Osteoblast (primary cell): ENCODE measurements around the gene R3HDM4. TPM values are rescaled to one million over a fixed set of nuclear protein-coding genes. Genes with fewer than 3 reads are reported as not detected.

Source experiments
- DNase-seq: peaks from one replicate; pipeline ENCODE4 v3.0.0; 2011; ENCODE audit warnings: low spot score, mixed read lengths; ENCODE audit not compliant: insufficient read length; ENCODE audit errors: missing footprints
- H2AFZ ChIP-seq: 2 replicates; pipeline ENCODE4 v1.6.0; 2011; ENCODE audit warnings: mild to moderate bottlenecking, low read length
- H3K27ac ChIP-seq: 2 replicates; pipeline ENCODE4 v1.5.1; 2011; ENCODE audit warnings: mild to moderate bottlenecking, low read depth, low read length, moderate library complexity
- H3K27me3 ChIP-seq: 2 replicates; pipeline ENCODE4 v1.6.0; 2012; ENCODE audit warnings: mild to moderate bottlenecking, control low read depth, inconsistent platforms, low read length, moderate library complexity; ENCODE audit not compliant: insufficient read depth
- H3K36me3 ChIP-seq: 2 replicates; pipeline ENCODE4 v1.5.1; 2011; ENCODE audit warnings: mild to moderate bottlenecking, low read length, control low read depth, moderate library complexity; ENCODE audit not compliant: insufficient read depth
- H3K4me1 ChIP-seq: 2 replicates; pipeline ENCODE4 v1.5.1; 2011; ENCODE audit warnings: mild to moderate bottlenecking, low read length, control low read depth, moderate library complexity; ENCODE audit not compliant: insufficient read depth
- H3K4me2 ChIP-seq: 2 replicates; pipeline ENCODE4 v1.6.0; 2011; ENCODE audit warnings: mild to moderate bottlenecking, low read length; ENCODE audit not compliant: insufficient read depth
- H3K4me3 ChIP-seq: fragments of 200-600 bp; sonication (generic); 3 replicates; pipeline ENCODE4 v1.5.1; 2012; ENCODE audit warnings: mild to moderate bottlenecking, low read length, inconsistent platforms; ENCODE audit not compliant: insufficient read depth
- H3K79me2 ChIP-seq: 2 replicates; pipeline ENCODE4 v1.6.0; 2012; ENCODE audit warnings: mild to moderate bottlenecking, low read length, control low read depth, inconsistent platforms; ENCODE audit not compliant: insufficient read depth
- H3K9me3 ChIP-seq: 2 replicates; pipeline ENCODE4 v1.5.1; 2011; ENCODE audit warnings: low read depth, low read length, control low read depth
- H4K20me1 ChIP-seq: 2 replicates; pipeline ENCODE4 v1.6.0; 2012; ENCODE audit warnings: mild to moderate bottlenecking, low read length, control low read depth; ENCODE audit not compliant: insufficient read depth
- CTCF ChIP-seq: IDR thresholded peaks from 2 replicates; pipeline ENCODE4 v1.5.1; 2011; ENCODE audit warnings: mild to moderate bottlenecking, low read depth, low read length, moderate library complexity; ENCODE audit errors: extremely low read depth
- total RNA-seq: library from RNA; depleted of rRNA; stranded (reverse); fragments of >200 nt; gene quantifications from 2 replicates; pipeline ENCODE4 v1.2.3, GENCODE V29; 2012

R3HDM4 gene
- total RNA-seq, 1 donor: 31.1 TPM

GRCh38 chr19:861756-862580 lies 51.1 kb downstream of the R3HDM4 start:
- H3K79me2 ChIP-seq: no peaks in the 10 kb centered on the region
- no peak overlapping the region for H3K4me2 ChIP-seq
- H3K27ac ChIP-seq: no peak overlapping the region
- H3K9me3 ChIP-seq: no peaks in the 10 kb centered on the region
- no peak overlapping the region for H2AFZ ChIP-seq
- H3K4me3 ChIP-seq: no peak overlapping the region
- DNase-seq: peak; percentile 95
- no peaks in the 10 kb centered on the region for H4K20me1 ChIP-seq
- peaks cover 11% of the 10 kb centered on the region for H3K27me3 ChIP-seq
- H3K36me3 ChIP-seq: no peaks in the 10 kb centered on the region
- H3K4me1 ChIP-seq: peaks cover 3% of the 10 kb centered on the region
- TF ChIP-seq CTCF: no peak

GRCh38 chr19:861141-861755 lies 51.8 kb downstream of the R3HDM4 start:
- Histone ChIP-seq H3K27me3 (peaks cover 11% of the 10 kb centered on the region), H3K27ac (no peak overlapping the region), H4K20me1 (no peaks in the 10 kb centered on the region), H3K9me3 (no peaks in the 10 kb centered on the region), H3K4me3 (no peak overlapping the region), H2AFZ (no peak overlapping the region), H3K79me2 (no peaks in the 10 kb centered on the region), H3K4me1 (peaks cover 3% of the 10 kb centered on the region), H3K4me2 (no peak overlapping the region), H3K36me3 (no peaks in the 10 kb centered on the region)
- DNase-seq: no peak
- no peak for TF ChIP-seq CTCF

GRCh38 chr19:858868-859843 lies 53.9 kb downstream of the R3HDM4 start, which contains the start of gene CFD:
TSS of gene CFD (plus strand) at chr19:859664. CDS start at chr19:859690, 26 bp downstream.
- H3K27me3 ChIP-seq: peaks cover 11% of the 10 kb centered on the region
- DNase-seq: peak; percentile 95
- H3K36me3 ChIP-seq: no peaks in the 10 kb centered on the region
- peak within 1 kb of the TSS; percentile 53 for H3K4me3 ChIP-seq
- peak within 1 kb of the TSS; percentile 55 for H3K4me2 ChIP-seq
- no peaks in the 10 kb centered on the region for H3K9me3 ChIP-seq
- H3K79me2 ChIP-seq: no peaks in the 10 kb centered on the region
- peaks cover 3% of the 10 kb centered on the region for H3K4me1 ChIP-seq
- no peak within 1 kb of the TSS for H2AFZ ChIP-seq
- no peak for TF ChIP-seq CTCF
- H3K27ac ChIP-seq: no peak within 1 kb of the TSS
- no peaks in the 10 kb centered on the region for H4K20me1 ChIP-seq
